ENCODE results near the gene CDC42BPG. TPM values are rescaled to one million over a fixed set of nuclear protein-coding genes. Genes with fewer than 3 reads are reported as not detected.

Gene CDC42BPG
- polyA plus RNA-seq, 1 experiment: 0.02 TPM

DNA sequence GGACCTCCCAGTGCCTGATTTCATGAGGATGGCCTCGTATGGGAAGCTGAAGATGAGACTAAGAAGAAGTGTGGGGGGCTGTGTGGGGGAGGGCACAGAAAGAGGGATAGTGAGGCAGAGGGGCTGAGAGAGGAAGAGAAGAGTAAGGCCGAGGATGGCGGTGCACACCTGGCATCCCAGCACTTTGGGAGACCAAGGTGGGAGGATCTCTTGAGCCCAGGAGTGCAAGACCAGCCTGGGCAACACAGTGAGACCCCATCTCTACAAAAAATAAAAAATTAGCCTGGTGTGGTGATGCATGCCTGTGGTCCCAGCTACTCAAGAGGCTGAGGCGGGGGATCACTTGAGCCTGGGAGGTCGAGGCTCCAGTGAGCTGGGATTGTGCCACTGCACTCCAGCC, 47.4 kb upstream of the CDC42BPG start:
- Histone ChIP-seq H3K27ac (ENCODE audit: low read depth, low read length) (no peak overlapping the region), H3K27me3 (ENCODE audit: control insufficient read depth, insufficient read depth, low read length) (no peaks in the 10 kb centered on the region), H3K9me3 (ENCODE audit: control insufficient read depth, insufficient read depth, low read length) (no peaks in the 10 kb centered on the region), H3K4me3 (ENCODE audit: low read depth, low read length) (no peak overlapping the region)
- DNase-seq (ENCODE audit: low read depth, low spot score): no peak
- TF ChIP-seq CTCF (IDR thresholded peaks at IDR 0.05; ENCODE audit: low read depth, low read length): no peak
- ChIA-PET CTCF (interaction anchor here (4.1 kb wide), 1 partner anchor 44 kb away, joined by 82 read pairs; no protein-coding TSS in a partner anchor), POLR2A (interaction anchor here (0.6 to 0.7 kb wide), 2 partner anchors 36 to 126 kb away, joined by 3 to 4 read pairs; no protein-coding TSS in a partner anchor)

GRCh38 chr11:64891215-64891848, 46.9 kb upstream of the CDC42BPG start:
- ChIA-PET POLR2A (interaction anchor here (0.6 to 0.7 kb wide), 2 partner anchors 36 to 126 kb away, joined by 3 to 4 read pairs; no protein-coding TSS in a partner anchor), CTCF (interaction anchor here (0.8 to 4.1 kb wide), 4 partner anchors 44 to 47 kb away, joined by 3 to 82 read pairs (median 4); no protein-coding TSS in a partner anchor)
- no peaks in the 10 kb centered on the region for H3K9me3 ChIP-seq (ENCODE audit: control insufficient read depth, insufficient read depth, low read length)
- H3K27ac ChIP-seq (ENCODE audit: low read depth, low read length): no peak overlapping the region
- H3K27me3 ChIP-seq (ENCODE audit: control insufficient read depth, insufficient read depth, low read length): no peaks in the 10 kb centered on the region
- H3K4me3 ChIP-seq (ENCODE audit: low read depth, low read length): no peak overlapping the region
- DNase-seq (ENCODE audit: low read depth, low spot score): no peak
- TF ChIP-seq CTCF (IDR thresholded peaks at IDR 0.05; ENCODE audit: low read depth, low read length): no peak

- H3K4me3 ChIP-seq (ENCODE audit: low read depth, low read length): no peak overlapping the region
- ChIA-PET CTCF (interaction anchor here (0.7 to 1.2 kb wide), 5 partner anchors 40 to 108 kb away, joined by 3 to 17 read pairs (median 5); no protein-coding TSS in a partner anchor), POLR2A (no interaction called here)
- H3K27me3 ChIP-seq (ENCODE audit: control insufficient read depth, insufficient read depth, low read length): no peaks in the 10 kb centered on the region
- no peak for DNase-seq (ENCODE audit: low read depth, low spot score)
- H3K27ac ChIP-seq (ENCODE audit: low read depth, low read length): no peak overlapping the region
- TF ChIP-seq CTCF (IDR thresholded peaks at IDR 0.05; ENCODE audit: low read depth, low read length): no peak
- H3K9me3 ChIP-seq (ENCODE audit: control insufficient read depth, insufficient read depth, low read length): no peaks in the 10 kb centered on the region
These were observed 46.1 kb upstream of the CDC42BPG start for GRCh38 chr11:64890522-64890939.

DNA sequence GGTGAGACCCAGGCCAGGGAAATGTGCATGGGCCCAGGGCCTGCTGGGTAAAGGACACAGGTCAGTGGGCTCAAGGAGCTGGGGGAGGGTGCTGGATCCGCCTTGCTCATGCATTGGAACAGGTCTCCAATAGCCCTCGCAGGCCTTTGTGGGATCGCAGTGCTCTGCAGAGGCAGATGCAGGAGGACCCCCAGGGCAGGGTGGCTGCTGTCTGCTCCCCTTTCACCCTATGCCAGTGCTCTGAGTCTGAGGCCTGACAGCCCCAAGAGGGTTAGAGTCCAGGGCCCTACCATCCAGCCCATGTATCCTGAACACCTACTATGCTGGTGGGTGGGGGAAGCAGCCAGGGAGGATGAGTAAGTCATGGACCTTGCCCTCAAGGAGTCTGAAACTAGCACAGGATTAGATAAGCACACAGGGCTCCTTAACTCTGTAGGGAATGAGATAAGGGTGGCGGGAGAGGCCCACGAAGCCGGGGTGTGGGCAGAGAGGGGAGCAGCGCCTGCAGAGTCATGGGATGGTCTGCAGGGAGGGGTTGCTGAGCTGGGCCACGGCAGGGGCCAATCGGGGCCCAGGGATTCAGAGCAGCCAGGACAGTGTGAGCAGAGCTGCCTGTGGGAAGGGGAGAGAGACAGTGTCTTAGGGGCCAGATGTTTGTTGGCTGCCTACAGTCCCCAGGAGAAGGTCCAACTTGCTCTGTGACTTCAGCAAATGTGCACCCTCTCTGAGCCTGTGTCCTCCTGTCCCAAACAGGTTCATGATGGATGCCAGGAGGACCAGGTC, 44.5 kb upstream of the CDC42BPG start:
- POLR2A ChIA-PET: interaction anchor here (0.7 kb wide), 1 partner anchor 603 kb away, joined by 10 read pairs; no protein-coding TSS in a partner anchor

More for the DNA sequence above, 44.5 kb upstream of the CDC42BPG start:
- CTCF ChIA-PET: interaction anchor here (0.8 to 3.3 kb wide), 9 partner anchors 20 to 186 kb away, joined by 3 to 86 read pairs (median 7); partner anchors contain the start of genes BATF2 and CDC42BPG
- Histone ChIP-seq H3K27me3 (ENCODE audit: control insufficient read depth, insufficient read depth, low read length) (no peaks in the 10 kb centered on the region), H3K4me3 (ENCODE audit: low read depth, low read length) (no peak overlapping the region), H3K27ac (ENCODE audit: low read depth, low read length) (no peak overlapping the region), H3K9me3 (ENCODE audit: control insufficient read depth, insufficient read depth, low read length) (no peaks in the 10 kb centered on the region)
- no peak for TF ChIP-seq CTCF (IDR thresholded peaks at IDR 0.05; ENCODE audit: low read depth, low read length)
- no peak for DNase-seq (ENCODE audit: low read depth, low spot score)

All from AG04450 (cell line).